Breast epithelium (tissue), 3 donors: ENCODE data around the gene CHSY1.

ENCODE experiments used
- CTCF ChIP-seq, 3 donors: fragments of 450-650 bp; IDR thresholded peaks; one replicate each; pipeline ENCODE4 v1.5.1; 2016 to 2017; ENCODE audit warnings: antibody characterized with exemption in 3 of 3, mild to moderate bottlenecking in 3 of 3, moderate library complexity in 3 of 3
- POLR2AphosphoS5 ChIP-seq, 3 donors: sonication (generic); formaldehyde crosslinking; IDR thresholded peaks; one replicate each; pipeline ENCODE4 v1.6.1; 2017; ENCODE audit warnings: antibody characterized with exemption in 3 of 3

- no peak for TF ChIP-seq CTCF (IDR thresholded peaks at IDR 0.05)
- TF ChIP-seq POLR2AphosphoS5 (IDR thresholded peaks at IDR 0.05): no peak
Measured at GRCh38 chr15:101177866-101178265, 74.0 kb downstream of the CHSY1 start.
